ENCODE data around the gene NLRP9.

DNA sequence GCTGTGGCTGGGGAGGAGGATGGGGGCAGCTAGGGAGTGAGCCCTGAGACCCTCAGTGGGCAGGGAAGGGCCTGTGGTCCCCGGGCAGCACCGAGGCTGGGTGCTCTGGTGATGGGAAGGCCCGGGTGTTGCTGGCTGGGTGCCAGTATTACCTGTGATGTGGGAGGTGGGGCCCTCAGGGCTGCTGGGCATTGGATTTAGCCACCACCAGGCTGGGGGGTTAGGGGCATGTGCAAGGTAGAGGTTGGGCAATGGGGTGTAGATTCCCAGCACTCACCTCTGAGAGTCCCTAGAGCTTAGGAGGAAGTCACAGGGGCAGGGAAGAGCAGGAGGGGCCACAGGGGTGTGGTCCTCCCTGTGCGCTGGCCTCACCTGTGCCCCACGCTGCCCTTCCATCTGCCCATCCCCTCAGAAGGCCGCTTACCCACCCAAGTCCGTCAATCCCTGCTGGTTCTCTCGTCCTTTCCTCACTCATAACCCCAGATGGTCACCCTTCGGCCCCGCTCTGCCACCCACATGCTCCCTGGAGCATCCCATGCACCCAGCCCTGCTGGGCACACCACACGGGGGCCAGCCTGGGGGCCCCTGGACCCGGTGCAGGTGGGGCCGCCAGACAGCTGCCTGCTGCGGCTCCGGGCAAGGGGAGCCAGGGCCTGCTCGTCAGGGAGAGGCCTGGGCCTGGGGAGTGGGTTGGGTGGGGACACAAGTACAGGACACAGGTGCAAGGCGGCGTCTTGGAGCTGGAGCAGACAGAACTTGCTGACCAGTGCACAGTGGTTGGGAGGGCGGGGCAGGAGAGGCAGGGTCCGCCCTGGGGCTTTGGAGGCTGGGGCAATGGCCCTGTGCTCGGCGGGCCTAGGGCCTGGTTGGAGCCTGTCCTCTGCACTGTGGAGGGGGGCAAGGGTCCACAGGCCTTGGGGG is 50.7 kb downstream of the NLRP9 start:
- TF ChIP-seq, protein P1, sequence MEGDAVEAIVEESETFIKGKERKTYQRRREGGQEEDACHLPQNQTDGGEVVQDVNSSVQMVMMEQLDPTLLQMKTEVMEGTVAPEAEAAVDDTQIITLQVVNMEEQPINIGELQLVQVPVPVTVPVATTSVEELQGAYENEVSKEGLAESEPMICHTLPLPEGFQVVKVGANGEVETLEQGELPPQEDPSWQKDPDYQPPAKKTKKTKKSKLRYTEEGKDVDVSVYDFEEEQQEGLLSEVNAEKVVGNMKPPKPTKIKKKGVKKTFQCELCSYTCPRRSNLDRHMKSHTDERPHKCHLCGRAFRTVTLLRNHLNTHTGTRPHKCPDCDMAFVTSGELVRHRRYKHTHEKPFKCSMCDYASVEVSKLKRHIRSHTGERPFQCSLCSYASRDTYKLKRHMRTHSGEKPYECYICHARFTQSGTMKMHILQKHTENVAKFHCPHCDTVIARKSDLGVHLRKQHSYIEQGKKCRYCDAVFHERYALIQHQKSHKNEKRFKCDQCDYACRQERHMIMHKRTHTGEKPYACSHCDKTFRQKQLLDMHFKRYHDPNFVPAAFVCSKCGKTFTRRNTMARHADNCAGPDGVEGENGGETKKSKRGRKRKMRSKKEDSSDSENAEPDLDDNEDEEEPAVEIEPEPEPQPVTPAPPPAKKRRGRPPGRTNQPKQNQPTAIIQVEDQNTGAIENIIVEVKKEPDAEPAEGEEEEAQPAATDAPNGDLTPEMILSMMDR (IDR thresholded peaks at IDR 0.05), result no peak
- no peak for TF ChIP-seq EP300 (IDR thresholded peaks at IDR 0.05)

All from stomach (tissue), 4 donors.